GOT3 (cell line): Measurements from ENCODE around the gene MAP1B.

Experiments
- DNase-seq: peaks from one replicate; lab custom pipeline; 2025; ENCODE audit warnings: mixed read lengths; lab: John Stamatoyannopoulos, UW

The MAP1B gene

GRCh38 chr5:72096602-72097188, 10.6 kb upstream of the MAP1B start:
- no peak for DNase-seq

GRCh38 chr5:72101828-72102227, 5.4 kb upstream of the MAP1B start:
- DNase-seq, result no peak

GRCh38 chr5:72106817-72107130, 501 bp upstream of the MAP1B start:
- DNase-seq, result no peak

- no peak for DNase-seq
These were observed 576 bp downstream of the MAP1B start for GRCh38 chr5:72107901-72108201.

- no peak for DNase-seq
These were observed 1.2 kb downstream of the MAP1B start for GRCh38 chr5:72108202-72109061.

GRCh38 chr5:72109062-72109411, 1.8 kb downstream of the MAP1B start:
- DNase-seq, result no peak

- DNase-seq, result no peak
These were observed 2.4 kb downstream of the MAP1B start for GRCh38 chr5:72109625-72110024.

- DNase-seq, result no peak
These were observed 3.2 kb downstream of the MAP1B start for GRCh38 chr5:72110394-72111013.

GRCh38 chr5:72112389-72112788, 5.1 kb downstream of the MAP1B start:
- DNase-seq, result no peak

- no peak for DNase-seq
These were observed 7.4 kb downstream of the MAP1B start for GRCh38 chr5:72114629-72115028.

GRCh38 chr5:72115296-72115695, 8.0 kb downstream of the MAP1B start:
- no peak for DNase-seq

- no peak for DNase-seq
These were observed 10.0 kb downstream of the MAP1B start for GRCh38 chr5:72117307-72117706.

- no peak for DNase-seq
These were observed 13.9 kb downstream of the MAP1B start for GRCh38 chr5:72121052-72121779.

GRCh38 chr5:72121780-72122445, 14.6 kb downstream of the MAP1B start:
- no peak for DNase-seq

- no peak for DNase-seq
These were observed 15.3 kb downstream of the MAP1B start for GRCh38 chr5:72122602-72123001.

GRCh38 chr5:72123764-72124376, 16.6 kb downstream of the MAP1B start:
- no peak for DNase-seq

- DNase-seq, result no peak
These were observed 18.1 kb downstream of the MAP1B start for GRCh38 chr5:72125271-72125940.

GRCh38 chr5:72125941-72126620, 18.8 kb downstream of the MAP1B start:
- DNase-seq, result no peak

GRCh38 chr5:72126796-72127195, 19.5 kb downstream of the MAP1B start:
- DNase-seq, result no peak

GRCh38 chr5:72129725-72130124, 22.4 kb downstream of the MAP1B start:
- no peak for DNase-seq

GRCh38 chr5:72130351-72130761, 23.1 kb downstream of the MAP1B start:
- DNase-seq, result no peak
